ENCODE data around the gene CSTPP1. TPM values are rescaled to one million over a fixed set of nuclear protein-coding genes. Genes with fewer than 3 reads are reported as not detected.

Gene CSTPP1
- total RNA-seq, 4 donors from 2014 or later: 18.3 to 27.0 (median 24.6) TPM

GRCh38 chr11:47158242-47158641 lies 221.7 kb downstream of the CSTPP1 start:
- WGBS, 2 donors (ENCODE audit: low coverage in 1 of 2): 27 to 67% methylated on average over 2 to 5 of the region's 5 CpGs
- intact Hi-C loops (cut with DNase I; ENCODE audit: low total_unique reads): no loop called here
- no peak for DNase-seq
- no peaks in the 10 kb centered on the region for H3K9me3 ChIP-seq
- no peaks in the 10 kb centered on the region for H3K36me3 ChIP-seq
- no peak for TF ChIP-seq EP300 (IDR thresholded peaks at IDR 0.05; ENCODE audit: low read depth)
- no peak for TF ChIP-seq CTCF (IDR thresholded peaks at IDR 0.05)
- TF ChIP-seq POLR2AphosphoS5 (IDR thresholded peaks at IDR 0.05): no peak
- no peak for TF ChIP-seq POLR2A (IDR thresholded peaks at IDR 0.05)
- no peak overlapping the region for H3K4me3 ChIP-seq
- in situ Hi-C loops (cut with MboI; ENCODE audit: low pct_ligation_motif_present in 1 of 4, low pct_unique_long_range_greater_than_20kb in 1 of 4, low sequenced_read_pairs in 3 of 4): loop anchor here in 2 of 4 donors (10.0 kb wide), 2 partner anchors 243 to 273 kb away; partner anchors contain the start of gene LRP4 (in 1 of the 2)
- H3K27ac ChIP-seq: no peak overlapping the region
- H3K4me1 ChIP-seq: peaks cover 2 to 11% (median 8%) of the 10 kb centered on the region in 4 donors
- no peaks in the 10 kb centered on the region for H3K27me3 ChIP-seq

GRCh38 chr11:47160753-47161133 lies 224.2 kb downstream of the CSTPP1 start:
- intact Hi-C loops (cut with DNase I; ENCODE audit: low total_unique reads): no loop called here
- Histone ChIP-seq H3K36me3 (peaks cover 0 to 18% (median 10%) of the 10 kb centered on the region in 4 donors), H3K4me1 (peaks cover 0 to 3% (median 0%) of the 10 kb centered on the region in 4 donors), H3K27ac (no peak overlapping the region), H3K4me3 (no peak overlapping the region), H3K9me3 (no peaks in the 10 kb centered on the region), H3K27me3 (no peaks in the 10 kb centered on the region)
- WGBS, 2 donors (ENCODE audit: low coverage in 1 of 2): 86% methylated on average over 5 of the region's 5 CpGs; no CpG with 5 or more reads in 1 of the 2 donors
- no peak for DNase-seq
- in situ Hi-C loops (cut with MboI; ENCODE audit: low pct_ligation_motif_present in 1 of 4, low pct_unique_long_range_greater_than_20kb in 1 of 4, low sequenced_read_pairs in 3 of 4): loop anchor here in 2 of 4 donors (5.0 kb wide), 1 partner anchor 273 kb away; no protein-coding TSS in a partner anchor
- TF ChIP-seq EP300 (IDR thresholded peaks at IDR 0.05; ENCODE audit: low read depth) (no peak), POLR2A (IDR thresholded peaks at IDR 0.05) (no peak), POLR2AphosphoS5 (IDR thresholded peaks at IDR 0.05) (no peak), CTCF (IDR thresholded peaks at IDR 0.05) (no peak)

- Histone ChIP-seq H3K36me3 (peaks cover 0 to 23% (median 13%) of the 10 kb centered on the region in 4 donors), H3K27ac (no peak overlapping the region), H3K27me3 (no peaks in the 10 kb centered on the region), H3K4me1 (peaks cover 0 to 3% (median 0%) of the 10 kb centered on the region in 4 donors), H3K9me3 (no peaks in the 10 kb centered on the region), H3K4me3 (no peak overlapping the region)
- TF ChIP-seq POLR2AphosphoS5 (IDR thresholded peaks at IDR 0.05) (peak in 1 of 3 donors; percentile 16), POLR2A (IDR thresholded peaks at IDR 0.05) (no peak), CTCF (IDR thresholded peaks at IDR 0.05) (peak; percentile 50 to 72 (median 65)), EP300 (IDR thresholded peaks at IDR 0.05; ENCODE audit: low read depth) (no peak)
- in situ Hi-C loops (cut with MboI; ENCODE audit: low pct_ligation_motif_present in 1 of 4, low pct_unique_long_range_greater_than_20kb in 1 of 4, low sequenced_read_pairs in 3 of 4): loop anchor here in 2 of 4 donors (5.0 kb wide), 1 partner anchor 274 kb away; no protein-coding TSS in a partner anchor
- intact Hi-C loops (cut with DNase I; ENCODE audit: low total_unique reads): no loop called here
- peak; percentile 69 for DNase-seq
- WGBS, 2 donors (ENCODE audit: low coverage in 1 of 2): 60% methylated on average over 13 of the region's 14 CpGs; no CpG with 5 or more reads in 1 of the 2 donors
These were observed 224.7 kb downstream of the CSTPP1 start for GRCh38 chr11:47161134-47161854.

GRCh38 chr11:47161890-47162289 lies 225.3 kb downstream of the CSTPP1 start:
- in situ Hi-C loops (cut with MboI; ENCODE audit: low pct_ligation_motif_present in 1 of 4, low pct_unique_long_range_greater_than_20kb in 1 of 4, low sequenced_read_pairs in 3 of 4): loop anchor here in 2 of 4 donors (5.0 kb wide), 1 partner anchor 275 kb away; no protein-coding TSS in a partner anchor
- no peaks in the 10 kb centered on the region for H3K27me3 ChIP-seq
- 63% methylated on average over 9 of the region's 9 CpGs; no CpG with 5 or more reads in 1 of the 2 donors for WGBS, 2 donors (ENCODE audit: low coverage in 1 of 2)
- TF ChIP-seq POLR2A (IDR thresholded peaks at IDR 0.05): no peak
- TF ChIP-seq EP300 (IDR thresholded peaks at IDR 0.05; ENCODE audit: low read depth): no peak
- TF ChIP-seq CTCF (IDR thresholded peaks at IDR 0.05): no peak
- TF ChIP-seq POLR2AphosphoS5 (IDR thresholded peaks at IDR 0.05): no peak
- peaks cover 0 to 29% (median 16%) of the 10 kb centered on the region in 4 donors for H3K36me3 ChIP-seq
- DNase-seq: no peak
- peaks cover 0 to 3% (median 0%) of the 10 kb centered on the region in 4 donors for H3K4me1 ChIP-seq
- intact Hi-C loops (cut with DNase I; ENCODE audit: low total_unique reads): no loop called here
- H3K9me3 ChIP-seq: no peaks in the 10 kb centered on the region
- H3K4me3 ChIP-seq: no peak overlapping the region
- H3K27ac ChIP-seq: no peak overlapping the region
